GM12874 (cell line): Measurements from ENCODE around the gene SAE1.

Experiments
- CTCF ChIP-seq: IDR thresholded peaks from 2 replicates; pipeline ENCODE4 v1.5.1; 2011; ENCODE audit warnings: low read depth, mild to moderate bottlenecking, control low read depth, low read length, moderate library complexity; ENCODE audit not compliant: insufficient read depth

SAE1 gene

GRCh38 chr19:47112166-47112996, 18.3 kb upstream of the SAE1 start:
- TF ChIP-seq CTCF: no peak

- TF ChIP-seq CTCF: no peak
These were observed 17.4 kb upstream of the SAE1 start, which contains the start of gene ZC3H4 for GRCh38 chr19:47112997-47113849. ZC3H4 (minus strand) TSS chr19:47113776; CDS start chr19:47112584, 1,192 bp downstream.

GRCh38 chr19:47113850-47114651, 16.6 kb upstream of the SAE1 start:
- no peak for TF ChIP-seq CTCF

GRCh38 chr19:47120470-47121067, 10.1 kb upstream of the SAE1 start:
- TF ChIP-seq CTCF: no peak

- TF ChIP-seq CTCF: no peak
These were observed 8.0 kb upstream of the SAE1 start for GRCh38 chr19:47122359-47123335.

- TF ChIP-seq CTCF: no peak
These were observed 7.2 kb upstream of the SAE1 start for GRCh38 chr19:47123406-47123805.
